IMR-90 (cell line): ENCODE results near the gene UBASH3B. TPM values are rescaled to one million over a fixed set of nuclear protein-coding genes. Genes with fewer than 3 reads are reported as not detected.

Experiments
- ATAC-seq: fragments of 200-7000 bp; cut with Tn5 transposase; 2 replicates; pipeline ENCODE4 v1.9.1; 2020; ENCODE audit warnings: low read depth, mild to moderate bottlenecking, moderate library complexity
- BruUV-seq: library from RNA; stranded (reverse); fragments of 400-500 nt; replicated peaks from 2 replicates; lab custom pipeline; 2021; lab: Mats Ljungman, UMichigan
- CTCF ChIA-PET: fragments of 300-600 bp; formaldehyde crosslinking; extraction: SDS; loops from one replicate; lab custom pipeline; 2021; ENCODE audit warnings: antibody characterized with exemption; lab: Yijun Ruan, JAX
- POLR2A ChIA-PET: fragments of 300-600 bp; sonication (Branson Sonifier 250); formaldehyde crosslinking; loops from one replicate; lab custom pipeline; 2022; ENCODE audit warnings: antibody characterized with exemption; ENCODE audit not compliant: unreplicated experiment; lab: Charles Lee
- DNase-seq: peaks from one replicate; pipeline ENCODE4 v3.0.0; 2013
- H2AFZ ChIP-seq: replicated peaks from 2 replicates; pipeline ENCODE3; 2013; ENCODE audit warnings: low read length, mild to moderate bottlenecking; ENCODE audit not compliant: poor library complexity
- H2AK5ac ChIP-seq: 2 replicates; pipeline ENCODE4 v1.6.1; 2013; ENCODE audit warnings: low read depth, low read length, inconsistent platforms
- H2AK9ac ChIP-seq: replicated peaks from 2 replicates; pipeline ENCODE3; 2013; ENCODE audit warnings: mild to moderate bottlenecking, low read depth, low read length, moderate library complexity; ENCODE audit not compliant: poor library complexity
- H2BK120ac ChIP-seq: 2 replicates; pipeline ENCODE4 v1.6.1; 2013; ENCODE audit warnings: low read depth, low read length, inconsistent platforms
- H2BK15ac ChIP-seq: 3 replicates; pipeline ENCODE4 v1.6.1; 2013; ENCODE audit warnings: low read depth, low read length, inconsistent platforms
- H2BK20ac ChIP-seq: 2 replicates; pipeline ENCODE4 v1.6.1; 2013; ENCODE audit warnings: low read depth, mild to moderate bottlenecking, inconsistent platforms, low read length, moderate library complexity
- H2BK5ac ChIP-seq: 2 replicates; pipeline ENCODE4 v1.6.1; 2013; ENCODE audit warnings: mild to moderate bottlenecking, low read depth, low read length, inconsistent platforms; ENCODE audit not compliant: poor library complexity, severe bottlenecking
- H3K14ac ChIP-seq: replicated peaks from 2 replicates; pipeline ENCODE4 v1.6.1; 2013; ENCODE audit warnings: low read depth, low read length, inconsistent platforms
- H3K18ac ChIP-seq: 2 replicates; pipeline ENCODE4 v1.6.1; 2013; ENCODE audit warnings: low read depth, low read length, control low read depth
- H3K23ac ChIP-seq: 2 replicates; pipeline ENCODE4 v1.6.1; 2013; ENCODE audit warnings: low read depth, low read length, inconsistent platforms
- H3K27ac ChIP-seq: 2 replicates; pipeline ENCODE4 v1.5.1; 2013; ENCODE audit warnings: mild to moderate bottlenecking, control low read depth, low read length; ENCODE audit not compliant: insufficient read depth
- H3K27me3 ChIP-seq: 2 replicates; pipeline ENCODE4 v1.6.1; 2013; ENCODE audit warnings: low read length; ENCODE audit not compliant: control insufficient read depth, insufficient read depth
- H3K36me3 ChIP-seq: 2 replicates; pipeline ENCODE4 v1.6.1; 2013; ENCODE audit warnings: low read length, mixed read lengths; ENCODE audit not compliant: control insufficient read depth, insufficient read depth
- H3K4ac ChIP-seq: 2 replicates; pipeline ENCODE4 v1.6.1; 2013; ENCODE audit warnings: low read depth, low read length, inconsistent platforms
- H3K4me1 ChIP-seq: 2 replicates; pipeline ENCODE4 v1.6.1; 2013; ENCODE audit warnings: low read length, mixed read lengths; ENCODE audit not compliant: control insufficient read depth, insufficient read depth
- H3K4me2 ChIP-seq: 2 replicates; pipeline ENCODE4 v1.6.1; 2013; ENCODE audit warnings: low read depth, mild to moderate bottlenecking, control low read depth, low read length, moderate library complexity
- H3K4me3 ChIP-seq: 2 replicates; pipeline ENCODE4 v1.5.1; 2013; ENCODE audit warnings: low read depth, mild to moderate bottlenecking, control low read depth, low read length, moderate library complexity; ENCODE audit not compliant: insufficient read depth
- H3K56ac ChIP-seq: 2 replicates; pipeline ENCODE4 v1.6.1; 2013; ENCODE audit warnings: low read length, inconsistent platforms; ENCODE audit not compliant: insufficient read depth; ENCODE audit errors: extremely low read depth
- H3K79me1 ChIP-seq, 2 experiments: 2 replicates each; pipeline ENCODE4 v1.6.1; 2013; ENCODE audit warnings: low read length in 2 of 2, inconsistent platforms in 1 of 2, low read depth in 1 of 2
- H3K9ac ChIP-seq: 2 replicates; pipeline ENCODE4 v1.6.1; 2013; ENCODE audit warnings: low read depth, low read length, control low read depth
- H3K9me1 ChIP-seq: 2 replicates; pipeline ENCODE4 v1.6.1; 2013; ENCODE audit warnings: low read length, inconsistent platforms; ENCODE audit not compliant: insufficient read depth
- H3K9me3 ChIP-seq: 2 replicates; pipeline ENCODE4 v1.6.1; 2013; ENCODE audit warnings: low read length; ENCODE audit not compliant: control insufficient read depth, insufficient read depth
- H4K20me1 ChIP-seq: 2 replicates; pipeline ENCODE4 v1.6.1; 2013; ENCODE audit warnings: low read length, inconsistent platforms; ENCODE audit not compliant: insufficient read depth
- H4K5ac ChIP-seq: 2 replicates; pipeline ENCODE4 v1.6.1; 2013; ENCODE audit warnings: mild to moderate bottlenecking, low read depth, low read length, control low read depth
- H4K8ac ChIP-seq, 2 experiments: 2 replicates each; pipeline ENCODE4 v1.6.1; 2013; ENCODE audit warnings: low read depth in 2 of 2, low read length in 2 of 2, control low read depth in 1 of 2, inconsistent platforms in 1 of 2
- H4K91ac ChIP-seq: 2 replicates; pipeline ENCODE4 v1.6.1; 2013; ENCODE audit warnings: low read depth, low read length, inconsistent platforms; ENCODE audit not compliant: insufficient read depth
- CEBPB ChIP-seq: IDR thresholded peaks from 2 replicates; pipeline ENCODE4 v1.6.1; 2012; ENCODE audit warnings: low read depth, low read length, improper control_type of control experiment
- WGBS, 2 experiments: methylation state at CpG; one replicate each; pipeline versions ENCODE4 v1.1.5 to v1.1.7; 2013; ENCODE audit warnings: missing lambda C conversion rate in 2 of 2; ENCODE audit not compliant: insufficient read length in 1 of 2; ENCODE audit errors: extremely low coverage in 2 of 2; 5-methylcytosine and 5-hydroxymethylcytosine counted together
- dilution Hi-C: fragments of 300-500 bp; cut with HindIII; formaldehyde crosslinking; loops from one replicate; pipeline ENCODE4 v1.14.3; 2018; ENCODE audit warnings: low sequenced_read_pairs; ENCODE audit not compliant: unreplicated experiment
- in situ Hi-C: fragments of 300-500 bp; cut with MboI; formaldehyde crosslinking; loops from 3 replicates; pipeline ENCODE4 v1.14.3; 2019; ENCODE audit warnings: low sequenced_read_pairs, inconsistent platforms, mixed read lengths
- intact Hi-C: fragments of 100-400 bp; cut with micrococcal nuclease; formaldehyde crosslinking; loops from 2 replicates; pipeline ENCODE4 v1.10.0; 2022
- polyA plus RNA-seq, 3 experiments: library from polyadenylated mRNA; depleted of rRNA; stranded (reverse); fragments of >200 nt; gene quantifications; 2 replicates each; pipeline ENCODE4 v1.2.3, GENCODE V29; 2012; ENCODE audit warnings: low replicate concordance in 1 of 3
- total RNA-seq: library from RNA; depleted of rRNA; stranded (reverse); fragments of >200 nt; gene quantifications from 2 replicates; pipeline ENCODE4 v1.2.3, GENCODE V29; 2012

UBASH3B gene
- total and polyA plus RNA-seq, 2 of the 4 experiments (the other 2 are of a cell fraction): 27.2 to 48.0 TPM

DNA sequence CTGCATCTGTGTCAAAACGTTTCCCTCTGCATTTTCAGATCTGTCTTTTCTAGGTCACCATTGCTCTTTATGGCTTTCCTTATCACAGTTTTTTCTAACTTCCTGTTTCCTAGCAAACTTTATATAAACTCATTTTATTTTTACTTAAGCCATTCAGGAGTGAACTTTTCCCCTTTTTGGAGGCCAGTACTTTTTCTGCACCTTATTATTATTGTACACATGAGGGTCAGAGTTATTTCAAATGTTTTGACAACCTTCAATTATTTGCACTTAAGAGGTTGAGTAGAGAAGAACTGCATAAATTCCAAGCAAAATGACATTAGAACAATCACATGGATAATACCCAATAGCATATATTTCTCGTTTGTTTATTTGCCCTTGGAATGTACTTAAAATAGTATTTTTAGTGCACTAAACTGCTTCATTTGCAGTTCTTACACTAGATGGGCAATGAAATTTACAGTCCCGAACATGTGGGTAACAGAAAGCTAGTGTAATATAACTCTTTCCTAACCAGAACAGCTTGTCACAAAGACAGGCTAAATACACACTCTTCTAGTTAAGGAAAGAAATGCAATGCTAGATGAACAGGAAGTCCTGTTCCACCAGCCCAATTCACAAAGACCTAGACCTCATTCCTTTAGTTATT lies 79.5 kb downstream of the UBASH3B start:
- H2BK120ac ChIP-seq: no peak overlapping the region
- H2BK20ac ChIP-seq: no peak overlapping the region
- H3K56ac ChIP-seq: no peak overlapping the region
- H2BK5ac ChIP-seq: no peak overlapping the region
- H3K4ac ChIP-seq: no peak overlapping the region
- no peak overlapping the region for H4K8ac ChIP-seq
- H3K9me3 ChIP-seq: no peaks in the 10 kb centered on the region
- no peak overlapping the region for H4K5ac ChIP-seq
- no peak overlapping the region for H3K4me3 ChIP-seq
- H3K27ac ChIP-seq: no peak overlapping the region
- ChIA-PET POLR2A (no interaction called here), CTCF (no interaction called here)
- in situ Hi-C loops: no loop called here
- H2BK15ac ChIP-seq: no peak overlapping the region
- dilution Hi-C loops: no loop called here
- H3K27me3 ChIP-seq: no peaks in the 10 kb centered on the region
- H3K4me2 ChIP-seq: no peak overlapping the region
- no peak overlapping the region for H3K18ac ChIP-seq
- no peak overlapping the region for H2AFZ ChIP-seq
- H3K9me1 ChIP-seq: peaks cover 28% of the 10 kb centered on the region
- no peak overlapping the region for H2AK5ac ChIP-seq
- no peak overlapping the region for H3K9ac ChIP-seq
- no peaks in the 10 kb centered on the region for H3K36me3 ChIP-seq
- no peak overlapping the region for H3K23ac ChIP-seq
- peaks cover 18% of the 10 kb centered on the region for H3K4me1 ChIP-seq
- TF ChIP-seq CEBPB: no peak
- H4K20me1 ChIP-seq: peaks cover 14% of the 10 kb centered on the region
- WGBS, 2 experiments: no CpG with 5 or more reads among the region's 3 CpGs
- ATAC-seq (no peak), DNase-seq (no peak)
- no peak overlapping the region for H2AK9ac ChIP-seq
- no peak overlapping the region for H4K91ac ChIP-seq
- BruUV-seq: no TSS peak
- H3K14ac ChIP-seq: no peak overlapping the region
- peaks cover 19 to 65% of the 10 kb centered on the region in 2 experiments for H3K79me1 ChIP-seq
- intact Hi-C loops: loop anchor here (5.0 kb wide), 1 partner anchor 93 kb away; no protein-coding TSS in a partner anchor
